Activated CD4-positive, CD25-positive, alpha-beta regulatory T cell treated with anti-CD3 and anti-CD28 coated beads, Interleukin-2, amount 50 U/mL, for 24 hours (primary cell): ENCODE results near the gene ABRACL.

Experiments used
- ATAC-seq, 2 donors: fragments of 150-1000 bp; cut with Tn5 transposase; one replicate each; pipeline ENCODE4 v1.10.0; 2021; ENCODE audit warnings: mild to moderate bottlenecking in 1 of 2, moderate library complexity in 1 of 2

The ABRACL gene

GRCh38 chr6:139058029-139058428 is 29.5 kb downstream of the ABRACL start:
- no peak for ATAC-seq

GRCh38 chr6:139060332-139060731 is 31.8 kb downstream of the ABRACL start:
- ATAC-seq = peak; percentile 17 to 32

GRCh38 chr6:139062932-139063646 is 34.5 kb downstream of the ABRACL start:
- no peak for ATAC-seq

GRCh38 chr6:139064981-139065665 is 36.6 kb downstream of the ABRACL start:
- ATAC-seq = no peak

- no peak for ATAC-seq
These were observed 37.5 kb downstream of the ABRACL start for GRCh38 chr6:139066080-139066479.

GRCh38 chr6:139068846-139069245 is 40.3 kb downstream of the ABRACL start:
- no peak for ATAC-seq

GRCh38 chr6:139073118-139073517 is 44.6 kb downstream of the ABRACL start:
- ATAC-seq = no peak

GRCh38 chr6:139079018-139079417 is 50.5 kb downstream of the ABRACL start:
- ATAC-seq = no peak

- ATAC-seq = peak in 1 of 2 donors; percentile 24
These were observed 51.8 kb downstream of the ABRACL start for GRCh38 chr6:139080255-139080920.

GRCh38 chr6:139081471-139081870 is 52.9 kb downstream of the ABRACL start:
- ATAC-seq = no peak

- no peak for ATAC-seq
These were observed 53.8 kb downstream of the ABRACL start for GRCh38 chr6:139082370-139082769.

GRCh38 chr6:139091826-139092225 is 63.3 kb downstream of the ABRACL start:
- ATAC-seq = no peak
